DOHH2 (cell line): ENCODE measurements around the gene CDK16.

Experiments
- CTCF ChIP-seq: fragments of 200-600 bp; sonication (generic); IDR thresholded peaks from one replicate; pipeline ENCODE4 v1.5.1; 2014; ENCODE audit warnings: antibody characterized with exemption, mild to moderate bottlenecking, low read depth, low read length; ENCODE audit not compliant: poor library complexity, severe bottlenecking
- EZH2phosphoT487 ChIP-seq: fragments of 200-600 bp; sonication (generic); IDR thresholded peaks from 2 replicates; pipeline ENCODE4 v1.6.1; 2017; ENCODE audit warnings: borderline replicate concordance, mild to moderate bottlenecking, antibody characterized with exemption, low read length, moderate library complexity, mixed read lengths

DNA sequence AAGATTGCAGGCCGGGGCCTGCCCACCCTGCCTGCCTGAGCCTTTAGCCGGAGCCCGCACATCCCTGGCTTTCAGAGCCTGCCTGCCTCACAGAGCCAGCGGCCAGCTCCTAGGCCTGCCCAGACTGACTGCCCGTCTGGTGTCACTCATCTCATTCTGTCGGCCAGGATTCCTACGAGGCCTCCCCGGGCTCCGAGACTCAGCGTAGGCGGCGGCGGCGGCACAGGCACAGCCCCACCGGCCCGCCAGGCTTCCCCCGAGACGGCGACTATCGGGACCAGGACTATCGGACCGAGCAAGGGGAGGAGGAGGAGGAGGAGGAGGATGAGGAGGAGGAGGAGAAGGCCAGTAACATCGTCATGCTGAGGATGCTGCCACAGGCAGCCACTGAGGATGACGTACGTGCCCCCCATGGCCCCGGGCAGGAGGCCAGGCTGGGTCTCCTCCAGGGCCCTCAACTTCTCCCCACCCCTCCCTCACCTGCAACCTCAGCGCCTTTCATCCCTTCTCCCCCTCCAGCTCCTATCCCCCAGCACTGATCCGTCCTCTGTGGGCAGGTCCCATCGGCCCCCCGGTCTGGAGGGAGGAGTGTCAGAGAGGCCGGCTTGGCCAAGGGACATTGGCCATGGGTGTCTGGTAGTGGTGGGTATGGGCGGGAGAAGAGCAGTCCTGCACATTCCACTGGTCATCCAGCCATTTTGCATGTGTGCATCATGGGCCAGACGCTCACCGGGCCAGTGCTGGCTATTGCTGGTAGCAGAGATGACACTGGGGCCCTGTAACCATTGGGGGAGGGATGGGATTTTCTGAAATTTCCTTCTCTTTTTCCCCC is 47.4 kb upstream of the CDK16 start:
- TF ChIP-seq CTCF (no peak), EZH2phosphoT487 (no peak)
